GOT3 (cell line): ENCODE data around the gene PLEK.
A peak's percentile ranks its signal among the peaks of the same experiment; 100 is the strongest.
"Not testable (repeated sequence)": the region's sequence is repeated elsewhere in the genome, so short reads cannot be mapped to it uniquely, and the experiment has no call there.

ENCODE experiments used
- DNase-seq: peaks from one replicate; lab custom pipeline; 2025; ENCODE audit warnings: mixed read lengths; lab: John Stamatoyannopoulos, UW

The PLEK gene

GRCh38 chr2:68365087-68365486, at the start of gene PLEK:
Gene PLEK, plus strand, starts transcription at chr2:68365282. Its CDS starts 70 bp downstream, at chr2:68365352.
- DNase-seq = no peak

GRCh38 chr2:68316111-68316510, 49.0 kb upstream of the PLEK start:
- no peak for DNase-seq

GRCh38 chr2:68317971-68318913, 46.8 kb upstream of the PLEK start:
- no peak for DNase-seq

- DNase-seq = no peak
These were observed 46.1 kb upstream of the PLEK start for GRCh38 chr2:68318914-68319397.

- DNase-seq = peak; percentile 34
These were observed 45.5 kb upstream of the PLEK start, which contains the start of gene CNRIP1 for GRCh38 chr2:68319398-68320117. Gene CNRIP1, minus strand, starts transcription at chr2:68319949. Its CDS starts 549 bp downstream, at chr2:68319400.

- no peak for DNase-seq
These were observed 44.9 kb upstream of the PLEK start for GRCh38 chr2:68320118-68320641.

- DNase-seq = no peak
These were observed 40.0 kb upstream of the PLEK start for GRCh38 chr2:68325056-68325455.

GRCh38 chr2:68328901-68329300, 36.2 kb upstream of the PLEK start:
- no peak for DNase-seq

GRCh38 chr2:68330691-68331090, 34.4 kb upstream of the PLEK start:
- DNase-seq = no peak

GRCh38 chr2:68333009-68333408, 32.1 kb upstream of the PLEK start:
- no peak for DNase-seq

GRCh38 chr2:68333931-68334330, 31.2 kb upstream of the PLEK start:
- no peak for DNase-seq

- no peak for DNase-seq
These were observed 28.9 kb upstream of the PLEK start for GRCh38 chr2:68336192-68336591.

GRCh38 chr2:68340226-68341061, 24.6 kb upstream of the PLEK start:
- no peak for DNase-seq

- no peak for DNase-seq
These were observed 24.1 kb upstream of the PLEK start for GRCh38 chr2:68341062-68341329.

GRCh38 chr2:68341583-68341982, 23.5 kb upstream of the PLEK start:
- DNase-seq = no peak

- no peak for DNase-seq
These were observed 22.6 kb upstream of the PLEK start for GRCh38 chr2:68342470-68342869.

GRCh38 chr2:68344031-68344430, 21.1 kb upstream of the PLEK start:
- DNase-seq = no peak

- no peak for DNase-seq
These were observed 19.8 kb upstream of the PLEK start for GRCh38 chr2:68345129-68345875.

- not testable (repeated sequence) for DNase-seq
These were observed 16.0 kb upstream of the PLEK start for GRCh38 chr2:68349091-68349490.

GRCh38 chr2:68351997-68352396, 13.1 kb upstream of the PLEK start:
- DNase-seq = no peak
